Right ventricle myocardium superior (tissue), 1 donor: ENCODE data around the gene SMIM38. TPM values are rescaled to one million over a fixed set of nuclear protein-coding genes. Genes with fewer than 3 reads are reported as not detected.

ENCODE experiments used
- ATAC-seq: fragments of 200-7000 bp; cut with Tn5 transposase; one replicate; pipeline ENCODE4 v1.9.1; 2020; ENCODE audit warnings: mild to moderate bottlenecking; ENCODE audit not compliant: poor library complexity
- DNase-seq: peaks from one replicate; pipeline ENCODE4 v3.0.0-alpha.2; 2020
- intact Hi-C: fragments of 100-400 bp; cut with DNase I; formaldehyde crosslinking; loops from one replicate; pipeline ENCODE4 v1.11.2; 2022
- total RNA-seq: library from RNA; stranded (reverse); fragmentation: NEBNext Ultra II Directional; extraction: Animal tissue kit (Norgen Biotek cat#: 25700); gene quantifications from one replicate; pipeline ENCODE4 v1.2.1, GENCODE V29; 2021
- donor health status: DM: no; HTN: yes; CAD: no; lungs with severe emphysema.

SMIM38 gene
- total RNA-seq, 1 donor from 2014 or later, result not detected

- DNase-seq, result no peak
- ATAC-seq, result no peak
- intact Hi-C loops, result no loop called here
Observed at GRCh38 chr11:69154938-69155301, 815 bp upstream of the SMIM38 start.

GRCh38 chr11:69156235-69156639 lies 502 bp downstream of the SMIM38 start:
- DNase-seq (no peak), ATAC-seq (no peak)
- intact Hi-C loops, result no loop called here

- no peak for DNase-seq
- peak; percentile 18 for ATAC-seq
- intact Hi-C loops, result no loop called here
Observed at GRCh38 chr11:69156673-69157155, 979 bp downstream of the SMIM38 start.

GRCh38 chr11:69157156-69157821 lies 1.6 kb downstream of the SMIM38 start:
- intact Hi-C loops, result no loop called here
- ATAC-seq (peak; percentile 74), DNase-seq (peak; percentile 74)

- ATAC-seq (no peak), DNase-seq (no peak)
- intact Hi-C loops, result no loop called here
Observed at GRCh38 chr11:69157822-69158231, 2.1 kb downstream of the SMIM38 start.

- DNase-seq, result peak; percentile 16
- ATAC-seq, result no peak
- intact Hi-C loops, result no loop called here
Observed at GRCh38 chr11:69158301-69159149, 2.8 kb downstream of the SMIM38 start.

- DNase-seq (no peak), ATAC-seq (no peak)
- intact Hi-C loops, result no loop called here
Observed at GRCh38 chr11:69159150-69159852, 3.6 kb downstream of the SMIM38 start.

- DNase-seq (no peak), ATAC-seq (no peak)
- intact Hi-C loops, result no loop called here
Observed at GRCh38 chr11:69160296-69161116, 4.8 kb downstream of the SMIM38 start.

GRCh38 chr11:69161117-69161407 lies 5.3 kb downstream of the SMIM38 start:
- ATAC-seq, result peak; percentile 45
- no peak for DNase-seq
- intact Hi-C loops, result no loop called here

GRCh38 chr11:69162505-69162904 lies 6.8 kb downstream of the SMIM38 start:
- DNase-seq (no peak), ATAC-seq (no peak)
- intact Hi-C loops, result no loop called here

GRCh38 chr11:69163842-69164241 lies 8.1 kb downstream of the SMIM38 start:
- intact Hi-C loops, result no loop called here
- ATAC-seq (no peak), DNase-seq (no peak)

- no peak for ATAC-seq
- intact Hi-C loops, result no loop called here
- no peak for DNase-seq
Observed at GRCh38 chr11:69164824-69165223, 9.1 kb downstream of the SMIM38 start.

- ATAC-seq, result no peak
- DNase-seq, result no peak
- intact Hi-C loops, result no loop called here
Observed at GRCh38 chr11:69165775-69166174, 10.0 kb downstream of the SMIM38 start.

- peak; percentile 84 for ATAC-seq
- intact Hi-C loops, result no loop called here
- peak; percentile 50 for DNase-seq
Observed at GRCh38 chr11:69166218-69167115, 10.7 kb downstream of the SMIM38 start.

GRCh38 chr11:69167130-69167915 lies 11.6 kb downstream of the SMIM38 start:
- intact Hi-C loops, result no loop called here
- DNase-seq (no peak), ATAC-seq (no peak)

- intact Hi-C loops, result no loop called here
- ATAC-seq (no peak), DNase-seq (no peak)
Observed at GRCh38 chr11:69167916-69168691, 12.4 kb downstream of the SMIM38 start.
